SU-DHL-6 (cell line): Measurements from ENCODE around the gene ANO10.

ENCODE experiments used
- H2AFZ ChIP-seq: fragments of 200-600 bp; sonication (generic); 2 replicates; pipeline ENCODE4 v1.6.1; 2014; ENCODE audit warnings: low read depth, mild to moderate bottlenecking, moderate library complexity, mixed read lengths, antibody characterized with exemption, low read length; ENCODE audit not compliant: severe bottlenecking
- H3F3A ChIP-seq: fragments of 200-600 bp; shearing (Covaris generic); 2 replicates; pipeline ENCODE4 v1.6.0; 2016; ENCODE audit warnings: antibody characterized with exemption, mild to moderate bottlenecking; ENCODE audit not compliant: insufficient read depth
- H3K27ac ChIP-seq: fragments of 200-600 bp; sonication (generic); 2 replicates; pipeline ENCODE4 v1.5.1; 2016; ENCODE audit warnings: low read depth, mild to moderate bottlenecking, low read length, moderate library complexity, mixed read lengths
- H3K27me3 ChIP-seq: fragments of 200-600 bp; sonication (generic), shearing (Covaris generic); 2 replicates; pipeline ENCODE4 v1.6.0; 2014; ENCODE audit warnings: mild to moderate bottlenecking, low read length
- H3K36me3 ChIP-seq: fragments of 200-600 bp; sonication (generic); 2 replicates; pipeline ENCODE4 v1.6.1; 2014; ENCODE audit warnings: mild to moderate bottlenecking, low read length, mixed read lengths
- H3K4me2 ChIP-seq: fragments of 300-600, 200-600 bp; shearing (Covaris generic), sonication (generic); 2 replicates; pipeline ENCODE4 v1.6.0; 2014; ENCODE audit warnings: low read length, low read depth, mild to moderate bottlenecking; ENCODE audit not compliant: poor library complexity, severe bottlenecking
- H3K4me3 ChIP-seq: fragments of 200-600 bp; sonication (generic); 2 replicates; pipeline ENCODE4 v1.5.1; 2014; ENCODE audit warnings: antibody characterized with exemption, low read length, mild to moderate bottlenecking, mixed read lengths; ENCODE audit not compliant: insufficient read depth, poor library complexity, severe bottlenecking
- H3K79me2 ChIP-seq: fragments of 200-600 bp; sonication (generic); 2 replicates; pipeline ENCODE4 v1.6.1; 2014; ENCODE audit warnings: mild to moderate bottlenecking, low read length, moderate library complexity; ENCODE audit not compliant: insufficient read depth
- H3K9ac ChIP-seq: fragments of 200-600 bp; sonication (generic); 2 replicates; pipeline ENCODE4 v1.7.0; 2014; ENCODE audit warnings: mild to moderate bottlenecking, low read length
- H3K9me2 ChIP-seq: fragments of 200-600 bp; sonication (generic); replicated peaks from 2 replicates; pipeline ENCODE4 v1.6.1; 2014; ENCODE audit warnings: low read length; ENCODE audit not compliant: insufficient read depth
- H3K9me3 ChIP-seq: fragments of 200-600 bp; sonication (generic); 2 replicates; pipeline ENCODE4 v1.6.1; 2014; ENCODE audit warnings: low read length, mixed read lengths; ENCODE audit not compliant: insufficient read depth
- H4K20me1 ChIP-seq: fragments of 200-600 bp; sonication (generic); 2 replicates; pipeline ENCODE4 v1.6.1; 2014; ENCODE audit warnings: low read depth, mild to moderate bottlenecking, antibody characterized with exemption, low read length, moderate library complexity, mixed read lengths
- CTCF ChIP-seq: fragments of 200-600 bp; sonication (generic); IDR thresholded peaks from one replicate; pipeline ENCODE4 v1.5.1; 2017; ENCODE audit warnings: antibody characterized with exemption, mild to moderate bottlenecking, low read length, moderate library complexity; ENCODE audit not compliant: insufficient read depth, poor library complexity, severe bottlenecking
- EZH2phosphoT487 ChIP-seq: fragments of 200-600 bp; sonication (generic), shearing (Covaris generic); conservative IDR thresholded peaks from 2 replicates; pipeline ENCODE4 v1.6.1; 2018; ENCODE audit warnings: mild to moderate bottlenecking, antibody characterized with exemption, low read length, moderate library complexity, mixed read lengths

Gene ANO10

GRCh38 chr3:43618142-43618541, 3.7 kb downstream of the ANO10 start:
- H3K9me2 ChIP-seq: no peaks in the 10 kb centered on the region
- no peak overlapping the region for H3K4me3 ChIP-seq
- H3K36me3 ChIP-seq: no peaks in the 10 kb centered on the region
- H3K4me2 ChIP-seq: no peak overlapping the region
- no peaks in the 10 kb centered on the region for H3K79me2 ChIP-seq
- no peaks in the 10 kb centered on the region for H4K20me1 ChIP-seq
- H3K9me3 ChIP-seq: no peaks in the 10 kb centered on the region
- no peak overlapping the region for H3K9ac ChIP-seq
- H2AFZ ChIP-seq: no peak overlapping the region
- H3K27ac ChIP-seq: no peak overlapping the region
- TF ChIP-seq CTCF (no peak), EZH2phosphoT487 (no peak)
- peaks cover 4% of the 10 kb centered on the region; the same call in 1 of the 2 replicates for H3F3A ChIP-seq
- no peaks in the 10 kb centered on the region for H3K27me3 ChIP-seq

- Histone ChIP-seq H3K4me2 (no peak overlapping the region), H3K4me3 (no peak overlapping the region), H3F3A (peaks cover 4% of the 10 kb centered on the region; the same call in 1 of the 2 replicates), H3K9me3 (no peaks in the 10 kb centered on the region), H3K27me3 (no peaks in the 10 kb centered on the region), H3K9ac (no peak overlapping the region), H3K79me2 (no peaks in the 10 kb centered on the region), H4K20me1 (no peaks in the 10 kb centered on the region), H3K36me3 (no peaks in the 10 kb centered on the region), H3K9me2 (no peaks in the 10 kb centered on the region), H3K27ac (no peak overlapping the region), H2AFZ (no peak overlapping the region)
- TF ChIP-seq EZH2phosphoT487 (no peak), CTCF (no peak)
These were observed 5.8 kb downstream of the ANO10 start for GRCh38 chr3:43616034-43616433.

- Histone ChIP-seq H3K36me3 (no peaks in the 10 kb centered on the region), H4K20me1 (no peaks in the 10 kb centered on the region)
These were observed 6.7 kb downstream of the ANO10 start for GRCh38 chr3:43615133-43615532.

More at GRCh38 chr3:43615133-43615532, 6.7 kb downstream of the ANO10 start:
- H3K27ac ChIP-seq: no peak overlapping the region
- no peaks in the 10 kb centered on the region for H3K27me3 ChIP-seq
- no peaks in the 10 kb centered on the region for H3F3A ChIP-seq
- TF ChIP-seq CTCF (no peak), EZH2phosphoT487 (no peak)
- H3K4me2 ChIP-seq: no peak overlapping the region
- H3K9me3 ChIP-seq: no peaks in the 10 kb centered on the region
- no peak overlapping the region for H3K9ac ChIP-seq
- no peak overlapping the region for H2AFZ ChIP-seq
- no peaks in the 10 kb centered on the region for H3K79me2 ChIP-seq
- no peaks in the 10 kb centered on the region for H3K9me2 ChIP-seq
- no peak overlapping the region for H3K4me3 ChIP-seq
